Chondrocyte (in vitro differentiated cells): ENCODE results near the gene LKAAEAR1. TPM values are rescaled to one million over a fixed set of nuclear protein-coding genes. Genes with fewer than 3 reads are reported as not detected.

Source experiments
- DNase-seq: peaks from one replicate; pipeline ENCODE4 v3.0.0; 2021; ENCODE audit warnings: mixed read lengths, low spot score
- H3K27ac Mint-ChIP-seq: one replicate; pipeline ENCODE4 v1.8.0; 2021; ENCODE audit warnings: mild to moderate bottlenecking, moderate library complexity, mixed read lengths; ENCODE audit not compliant: unreplicated experiment
- H3K27me3 Mint-ChIP-seq: 2 replicates; pipeline ENCODE4 v1.8.0; 2021; ENCODE audit warnings: low read depth, mixed read lengths
- H3K36me3 Mint-ChIP-seq: 2 replicates; pipeline ENCODE4 v1.8.0; 2021; ENCODE audit warnings: low read depth, mixed read lengths
- H3K4me1 Mint-ChIP-seq: 2 replicates; pipeline ENCODE4 v1.8.0; 2021; ENCODE audit warnings: low read depth, mild to moderate bottlenecking, mixed read lengths
- H3K4me3 Mint-ChIP-seq: one replicate; pipeline ENCODE4 v1.8.0; 2021; ENCODE audit warnings: mild to moderate bottlenecking, moderate library complexity, mixed read lengths; ENCODE audit not compliant: unreplicated experiment
- H3K9me3 Mint-ChIP-seq: 2 replicates; pipeline ENCODE4 v1.8.0; 2021; ENCODE audit warnings: low read depth, mixed read lengths
- CTCF ChIP-seq: fragments of 200-600 bp; sonication (generic); IDR thresholded peaks from 2 replicates; pipeline ENCODE4 v1.5.0; 2021; ENCODE audit warnings: antibody characterized with exemption, mild to moderate bottlenecking, moderate library complexity
- total RNA-seq: library from RNA; stranded (reverse); gene quantifications from 3 replicates; pipeline ENCODE4 v1.2.1, GENCODE V29; 2021

Gene LKAAEAR1
- total RNA-seq, 1 donor from 2014 or later, result 0.55 TPM

DNA sequence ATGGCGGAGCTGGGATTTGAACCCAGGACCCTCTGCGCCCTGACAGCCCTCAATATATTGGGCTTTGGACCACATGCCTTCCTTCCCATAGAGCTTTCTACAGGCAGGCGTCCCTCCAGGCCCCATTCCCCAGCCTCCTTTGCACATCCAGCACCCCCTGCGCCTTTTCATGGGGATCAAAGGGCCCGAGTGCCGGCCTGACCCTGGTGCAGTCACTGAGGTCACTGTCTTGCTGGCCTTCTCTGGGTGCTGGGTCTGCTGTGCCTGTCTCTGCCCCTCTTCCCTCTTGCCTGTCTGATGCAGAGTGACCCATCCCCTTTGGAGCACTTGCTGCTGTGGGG lies 2.6 kb downstream of the LKAAEAR1 start:
- H3K4me3 Mint-ChIP-seq, result no peak overlapping the region
- H3K4me1 Mint-ChIP-seq, result peaks cover 32% of the 10 kb centered on the region

DNA sequence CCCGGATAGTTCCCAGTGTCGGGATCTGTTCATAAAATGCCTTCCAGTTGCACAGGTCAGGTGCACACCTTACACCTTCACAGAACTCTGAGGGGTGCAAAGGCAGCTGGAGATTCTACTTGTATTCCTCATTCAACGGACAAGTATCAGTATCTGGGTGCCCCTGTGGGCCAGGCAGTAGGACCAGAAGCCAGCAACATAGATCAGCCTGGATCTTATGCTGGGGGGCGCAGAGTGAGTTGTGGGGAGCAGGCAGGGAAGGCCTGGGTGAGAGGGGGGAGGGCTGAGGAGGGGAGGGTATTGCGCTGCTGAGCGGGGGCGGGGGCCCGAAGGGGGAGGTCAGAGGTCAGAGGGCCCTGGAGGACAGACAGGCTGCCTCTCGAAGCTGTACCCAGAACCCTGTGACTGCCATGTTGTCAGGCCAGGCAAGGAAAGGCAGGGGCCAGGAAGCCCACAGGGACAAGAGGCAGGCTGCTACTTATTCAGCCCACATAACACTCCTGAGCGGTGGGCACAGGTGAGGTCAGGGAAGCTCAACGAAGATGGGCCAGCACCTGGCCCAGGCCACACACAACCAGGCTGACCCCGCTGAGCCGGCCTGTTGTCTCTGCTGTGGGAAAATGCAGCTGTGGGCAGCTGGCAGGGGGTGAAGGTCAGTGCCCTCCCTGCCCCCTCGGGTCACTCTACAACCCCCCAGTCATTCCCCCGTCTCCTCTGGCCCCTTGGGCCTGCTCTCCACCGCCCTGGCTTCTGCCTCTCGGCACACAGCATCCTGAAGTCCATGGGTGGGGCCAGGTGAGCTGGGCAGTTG lies 3.2 kb downstream of the LKAAEAR1 start:
- Mint-ChIP-seq H3K27me3 (peaks cover 8% of the 10 kb centered on the region), H3K4me3 (peak overlapping the region; percentile 74), H3K27ac (peak overlapping the region; percentile 22), H3K9me3 (no peaks in the 10 kb centered on the region), H3K4me1 (peaks cover 32% of the 10 kb centered on the region), H3K36me3 (no peaks in the 10 kb centered on the region)
- TF ChIP-seq CTCF, result no peak
- no peak for DNase-seq

More for the DNA sequence above, 2.6 kb downstream of the LKAAEAR1 start:
- no peak for DNase-seq
- Mint-ChIP-seq H3K27me3 (peaks cover 8% of the 10 kb centered on the region), H3K36me3 (no peaks in the 10 kb centered on the region), H3K9me3 (no peaks in the 10 kb centered on the region), H3K27ac (no peak overlapping the region)
- no peak for TF ChIP-seq CTCF

GRCh38 chr20:64080013-64080812 lies 4.0 kb downstream of the LKAAEAR1 start, which contains the start of gene OPRL1:
TSS of gene OPRL1 (plus strand) at chr20:64080082. CDS start at chr20:64092721, 12,639 bp downstream.
- Mint-ChIP-seq H3K36me3 (no peaks in the 10 kb centered on the region), H3K27ac (peak within 1 kb of the TSS; percentile 36), H3K9me3 (no peaks in the 10 kb centered on the region), H3K4me3 (peak within 1 kb of the TSS; percentile 79), H3K4me1 (peaks cover 32% of the 10 kb centered on the region), H3K27me3 (peaks cover 4% of the 10 kb centered on the region)
- no peak for TF ChIP-seq CTCF
- no peak for DNase-seq

- Mint-ChIP-seq H3K4me1 (peaks cover 32% of the 10 kb centered on the region), H3K9me3 (no peaks in the 10 kb centered on the region), H3K27ac (peak within 1 kb of the TSS; percentile 36), H3K27me3 (peaks cover 2% of the 10 kb centered on the region), H3K4me3 (peak within 1 kb of the TSS; percentile 79), H3K36me3 (no peaks in the 10 kb centered on the region)
- no peak for TF ChIP-seq CTCF
- no peak for DNase-seq
These were observed 4.8 kb downstream of the LKAAEAR1 start, which contains the start of gene RGS19 for GRCh38 chr20:64079273-64080012. TSS of gene RGS19 (minus strand) at chr20:64079518. CDS start at chr20:64076886, 2,632 bp downstream.

- Mint-ChIP-seq H3K9me3 (no peaks in the 10 kb centered on the region), H3K4me3 (peak overlapping the region; percentile 79), H3K27me3 (no peaks in the 10 kb centered on the region), H3K36me3 (no peaks in the 10 kb centered on the region), H3K4me1 (peaks cover 28% of the 10 kb centered on the region), H3K27ac (no peak overlapping the region)
- no peak for DNase-seq
- TF ChIP-seq CTCF, result no peak
These were observed 5.3 kb downstream of the LKAAEAR1 start for GRCh38 chr20:64078934-64079272.
